Subcutaneous abdominal adipose tissue (tissue), 5 donors: ENCODE data around the gene HMCES.

Experiments used
- H3K27ac ChIP-seq: one replicate; pipeline ENCODE4 v1.7.0; 2013; ENCODE audit warnings: low read depth, mild to moderate bottlenecking, inconsistent platforms, low read length, moderate library complexity
- H3K27me3 ChIP-seq, 5 donors: one replicate each; pipeline ENCODE4 v1.7.0; 2013; ENCODE audit warnings: low read length in 5 of 5, inconsistent platforms in 1 of 5; ENCODE audit not compliant: control insufficient read depth in 5 of 5, insufficient read depth in 4 of 5
- H3K36me3 ChIP-seq, 5 donors: one replicate each; pipeline ENCODE4 v1.7.0; 2013; ENCODE audit warnings: low read length in 5 of 5; ENCODE audit not compliant: control insufficient read depth in 5 of 5, insufficient read depth in 5 of 5
- H3K4me1 ChIP-seq, 5 donors: one replicate each; pipeline ENCODE4 v1.7.0; 2013; ENCODE audit warnings: low read length in 5 of 5, mild to moderate bottlenecking in 3 of 5, moderate library complexity in 1 of 5; ENCODE audit not compliant: control insufficient read depth in 5 of 5, insufficient read depth in 5 of 5
- H3K4me3 ChIP-seq, 5 donors: one replicate each; pipeline ENCODE4 v1.7.0; 2013; ENCODE audit warnings: low read length in 5 of 5, low read depth in 1 of 5
- H3K9ac ChIP-seq, 5 donors: one replicate each; pipeline ENCODE4 v1.7.0; 2013; ENCODE audit warnings: low read length in 5 of 5, mild to moderate bottlenecking in 4 of 5, moderate library complexity in 3 of 5
- H3K9me3 ChIP-seq, 5 donors: one replicate each; pipeline ENCODE4 v1.7.0; 2013; ENCODE audit warnings: low read length in 5 of 5; ENCODE audit not compliant: control insufficient read depth in 5 of 5
- donor health status: healthy.
- donor health status: healthy.
- donor health status: healthy.
- donor health status: healthy.
- donor health status: healthy.

Gene HMCES

GRCh38 chr3:129352650-129353588, 74.2 kb downstream of the HMCES start:
- Histone ChIP-seq H3K9me3 (no peaks in the 10 kb centered on the region), H3K36me3 (no peaks in the 10 kb centered on the region), H3K4me3 (no peak overlapping the region), H3K27me3 (no peaks in the 10 kb centered on the region), H3K27ac (no peak overlapping the region), H3K4me1 (peaks cover 0 to 43% (median 14%) of the 10 kb centered on the region in 5 donors), H3K9ac (no peak overlapping the region)

- H3K27me3 ChIP-seq: no peaks in the 10 kb centered on the region
- H3K36me3 ChIP-seq: no peaks in the 10 kb centered on the region
- no peak overlapping the region for H3K9ac ChIP-seq
- no peaks in the 10 kb centered on the region for H3K9me3 ChIP-seq
- no peak overlapping the region for H3K27ac ChIP-seq
- H3K4me1 ChIP-seq: peaks cover 0 to 38% (median 14%) of the 10 kb centered on the region in 5 donors
- H3K4me3 ChIP-seq: no peak overlapping the region
These were observed 74.9 kb downstream of the HMCES start for GRCh38 chr3:129353589-129353941.
